Measurements from ENCODE around the gene KISS1R.

Gene KISS1R

GRCh38 chr19:964761-965694 is 47.9 kb downstream of the KISS1R start:
- Histone ChIP-seq H3K9ac (no peak overlapping the region), H3K36me3 (ENCODE audit: control insufficient read depth, insufficient read depth, low read length) (no peaks in the 10 kb centered on the region)
- no peak for TF ChIP-seq CTCF (IDR thresholded peaks at IDR 0.05)

GRCh38 chr19:966485-967088 is 49.5 kb downstream of the KISS1R start:
- no peak overlapping the region for H3K4me2 ChIP-seq (ENCODE audit: low read length)
- no peaks in the 10 kb centered on the region for H3K4me1 ChIP-seq
- H3K9me3 ChIP-seq (ENCODE audit: control insufficient read depth, low read length), result no peaks in the 10 kb centered on the region
- no peaks in the 10 kb centered on the region for H3K79me2 ChIP-seq
- no peak overlapping the region for H3K4me3 ChIP-seq (ENCODE audit: low read depth, low read length)
- no peaks in the 10 kb centered on the region for H3K36me3 ChIP-seq (ENCODE audit: control insufficient read depth, insufficient read depth, low read length)
- H3K27me3 ChIP-seq (ENCODE audit: control insufficient read depth, insufficient read depth, low read length), result no peaks in the 10 kb centered on the region
- no peak for TF ChIP-seq CTCF (IDR thresholded peaks at IDR 0.05)
- no peak overlapping the region for H2AFZ ChIP-seq
- H3K9ac ChIP-seq, result no peak overlapping the region
- H3K27ac ChIP-seq, result no peak overlapping the region

More at GRCh38 chr19:964761-965694, 47.9 kb downstream of the KISS1R start:
- no peak overlapping the region for H3K4me3 ChIP-seq (ENCODE audit: low read depth, low read length)
- no peaks in the 10 kb centered on the region for H3K4me1 ChIP-seq
- no peak overlapping the region for H2AFZ ChIP-seq
- no peaks in the 10 kb centered on the region for H3K9me3 ChIP-seq (ENCODE audit: control insufficient read depth, low read length)
- H3K4me2 ChIP-seq (ENCODE audit: low read length), result no peak overlapping the region
- H3K79me2 ChIP-seq, result peaks cover under 1% of the 10 kb centered on the region
- no peaks in the 10 kb centered on the region for H3K27me3 ChIP-seq (ENCODE audit: control insufficient read depth, insufficient read depth, low read length)
- H3K27ac ChIP-seq, result no peak overlapping the region

All from parathyroid adenoma (tissue), 2 donors.